Fibroblast of lung (primary cell): ENCODE data around the gene CLP1. TPM values are rescaled to one million over a fixed set of nuclear protein-coding genes. Genes with fewer than 3 reads are reported as not detected.

ENCODE experiments used
- polyA plus RNA-seq, 2 donors: library from polyadenylated mRNA; depleted of rRNA in 1 of 2; stranded (reverse) in 1 of 2; unstranded in 1 of 2; fragments of >200 nt; gene quantifications; 2 replicates each; pipeline ENCODE4 v1.2.1, GENCODE V29; 2011 to 2012; ENCODE audit warnings: missing spikeins in 1 of 2
- total RNA-seq: library from RNA; depleted of rRNA; stranded (reverse); fragments of >200 nt; gene quantifications from 2 replicates; pipeline ENCODE4 v1.2.1, GENCODE V29; 2014

The CLP1 gene
- total and polyA plus RNA-seq, 2 donors (not counting 1 experiment from before 2014, with no cell fraction given) = 13.2 to 24.1 TPM

Other genes with a start within 250 kb of the CLP1 start
- gene SLC43A3, start 230.6 kb upstream of the CLP1 start, total RNA-seq = 41.5 and 61.6 TPM in 2 replicates
- 34.8 and 67.6 TPM in 2 replicates for gene SLC43A3, start 230.6 kb upstream of the CLP1 start, polyA plus RNA-seq
- gene RTN4RL2, start 197.2 kb upstream of the CLP1 start, total RNA-seq = 0.17 and 0.26 TPM in 2 replicates
- 0.27 and 0.43 TPM in 2 replicates for gene RTN4RL2, start 197.2 kb upstream of the CLP1 start, polyA plus RNA-seq
- gene SLC43A1, start 142.1 kb upstream of the CLP1 start, total RNA-seq = 19.8 and 20.8 TPM in 2 replicates
- gene SLC43A1, start 142.1 kb upstream of the CLP1 start, polyA plus RNA-seq = 12.3 and 13.2 TPM in 2 replicates
- 32.2 and 41.6 TPM in 2 replicates for gene TIMM10, start 127.0 kb upstream of the CLP1 start, total RNA-seq
- 57.6 and 108 TPM in 2 replicates for gene TIMM10, start 127.0 kb upstream of the CLP1 start, polyA plus RNA-seq
- gene SMTNL1, start 120.2 kb upstream of the CLP1 start, total RNA-seq = not detected in 2 replicates
- not detected in 2 replicates for gene SMTNL1, start 120.2 kb upstream of the CLP1 start, polyA plus RNA-seq
- 78.6 and 94.8 TPM in 2 replicates for gene UBE2L6, start 90.1 kb upstream of the CLP1 start, total RNA-seq
- gene UBE2L6, start 90.1 kb upstream of the CLP1 start, polyA plus RNA-seq = 105 and 113 TPM in 2 replicates
- 17.2 and 20.0 TPM in 2 replicates for gene SERPING1, start 60.1 kb upstream of the CLP1 start, total RNA-seq
- gene SERPING1, start 60.1 kb upstream of the CLP1 start, polyA plus RNA-seq = 35.8 and 117 TPM in 2 replicates
- gene YPEL4, start 7.8 kb upstream of the CLP1 start, total RNA-seq = 1.5 and 2.3 TPM in 2 replicates
- gene YPEL4, start 7.8 kb upstream of the CLP1 start, polyA plus RNA-seq = 0.10 and 0.59 TPM in 2 replicates
- 26.7 and 33.9 TPM in 2 replicates for gene ZDHHC5, start 10.4 kb downstream of the CLP1 start, total RNA-seq
- gene ZDHHC5, start 10.4 kb downstream of the CLP1 start, polyA plus RNA-seq = 58.9 and 69.8 TPM in 2 replicates
- gene MED19, start 54.5 kb downstream of the CLP1 start, total RNA-seq = 15.2 and 16.0 TPM in 2 replicates
- gene MED19, start 54.5 kb downstream of the CLP1 start, polyA plus RNA-seq = 28.9 and 31.4 TPM in 2 replicates
- gene TMX2, start 54.8 kb downstream of the CLP1 start, total RNA-seq = 55.7 and 62.8 TPM in 2 replicates
- gene TMX2, start 54.8 kb downstream of the CLP1 start, polyA plus RNA-seq = 71.8 and 84.2 TPM in 2 replicates
- gene SELENOH, start 83.7 kb downstream of the CLP1 start, total RNA-seq = 93.0 and 99.1 TPM in 2 replicates
- gene SELENOH, start 83.7 kb downstream of the CLP1 start, polyA plus RNA-seq = 69.6 and 73.3 TPM in 2 replicates
- gene BTBD18, start 94.1 kb downstream of the CLP1 start, total RNA-seq = not detected in 2 replicates
- gene BTBD18, start 94.1 kb downstream of the CLP1 start, polyA plus RNA-seq = not detected in 2 replicates
- 71.7 and 103 TPM in 2 replicates for gene CTNND1, start 104.0 kb downstream of the CLP1 start, total RNA-seq
- 113 and 190 TPM in 2 replicates for gene CTNND1, start 104.0 kb downstream of the CLP1 start, polyA plus RNA-seq